GM21723 (cell line): ENCODE measurements around the gene CNTN1.

ENCODE experiments used
- ATAC-seq: cut with Tn5 transposase; IDR thresholded peaks from one replicate; pipeline ENCODE4 v1.9.1; 2021; ENCODE audit warnings: mild to moderate bottlenecking, moderate library complexity; ENCODE audit not compliant: unreplicated experiment

Gene CNTN1

GRCh38 chr12:40834321-40834720, 142.1 kb downstream of the CNTN1 start:
- ATAC-seq = no peak

GRCh38 chr12:40837891-40838429, 145.7 kb downstream of the CNTN1 start:
- no peak for ATAC-seq

DNA sequence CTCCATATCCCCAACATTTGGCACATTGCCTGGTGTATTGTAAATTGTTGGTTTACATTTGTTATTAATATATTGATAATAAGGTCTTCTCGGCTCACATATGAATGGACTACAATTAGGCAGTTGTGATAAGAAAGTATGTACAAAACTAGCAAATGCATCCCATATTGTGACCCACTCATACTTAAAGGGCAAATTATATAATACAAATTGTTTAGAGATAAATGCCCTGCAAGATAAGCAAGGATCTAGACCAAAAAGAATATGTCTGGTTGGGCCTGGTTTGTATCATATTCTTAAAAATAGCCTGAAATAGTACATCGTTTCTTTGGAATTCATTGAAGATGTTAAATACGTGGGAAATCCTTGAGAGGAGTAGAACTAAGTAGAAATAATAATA, 151.3 kb downstream of the CNTN1 start:
- no peak for ATAC-seq

GRCh38 chr12:40853221-40853620, 161.0 kb downstream of the CNTN1 start:
- ATAC-seq = no peak

DNA sequence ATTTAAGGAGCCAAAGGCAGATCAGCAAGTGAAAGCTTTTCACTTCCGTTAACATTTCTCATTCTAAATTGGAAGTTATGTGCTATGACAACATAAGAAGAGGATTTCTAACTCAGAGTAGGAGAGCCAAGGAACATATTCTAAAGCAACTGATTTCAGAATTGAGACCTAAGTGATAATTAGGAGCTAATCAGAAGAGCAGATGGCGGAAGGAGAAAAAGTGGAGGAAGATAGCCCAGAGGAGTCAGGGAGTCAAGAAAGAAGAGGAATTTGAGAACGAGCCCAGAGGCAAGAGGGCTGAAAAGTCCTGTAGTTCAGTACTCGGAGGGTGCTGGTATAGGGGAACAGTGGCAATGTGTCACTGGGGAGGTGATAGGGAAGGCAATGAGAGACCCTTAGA, 162.4 kb downstream of the CNTN1 start:
- no peak for ATAC-seq

GRCh38 chr12:40864891-40865290, 172.7 kb downstream of the CNTN1 start:
- ATAC-seq = no peak

DNA sequence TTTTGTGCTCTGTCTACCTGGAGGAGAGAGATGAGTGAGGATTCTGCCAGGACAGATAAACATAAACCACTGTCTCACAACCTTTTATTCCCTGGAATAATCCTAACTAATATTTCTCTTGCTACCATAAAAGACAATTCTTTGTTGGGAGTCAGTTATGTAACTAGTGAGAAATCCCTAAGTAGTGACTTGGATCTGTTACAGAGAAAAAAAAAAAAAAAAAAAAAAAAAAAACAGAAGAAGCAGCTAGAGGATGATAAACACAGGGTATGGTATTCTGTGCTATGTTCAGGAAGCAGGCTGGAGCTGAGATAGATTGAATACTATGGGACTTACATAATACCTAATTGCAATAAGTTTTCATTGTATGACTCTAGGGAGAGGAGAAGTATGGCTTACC, 178.7 kb downstream of the CNTN1 start:
- ATAC-seq = no peak

GRCh38 chr12:40874868-40875267, 182.6 kb downstream of the CNTN1 start:
- no peak for ATAC-seq

DNA sequence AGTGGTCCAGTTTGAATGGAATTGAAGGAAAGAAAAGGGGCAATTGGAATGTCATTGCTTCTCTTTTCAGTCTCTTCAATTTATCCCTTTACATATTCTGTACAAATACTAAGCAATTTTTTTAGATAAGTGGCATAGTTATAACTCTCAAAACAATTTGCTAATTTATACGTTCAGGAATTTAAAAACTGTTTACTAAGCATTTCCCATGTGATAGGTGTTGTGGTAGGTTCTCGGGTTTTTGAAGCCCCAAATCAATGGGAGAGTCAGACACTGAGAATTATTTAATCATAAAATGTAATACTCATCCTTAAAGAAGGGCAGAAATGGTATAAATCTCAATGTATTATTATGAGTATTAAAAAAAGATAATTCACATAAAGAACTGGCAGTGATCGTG, 197.1 kb downstream of the CNTN1 start:
- no peak for ATAC-seq

GRCh38 chr12:40892528-40892927, 200.3 kb downstream of the CNTN1 start:
- no peak for ATAC-seq

DNA sequence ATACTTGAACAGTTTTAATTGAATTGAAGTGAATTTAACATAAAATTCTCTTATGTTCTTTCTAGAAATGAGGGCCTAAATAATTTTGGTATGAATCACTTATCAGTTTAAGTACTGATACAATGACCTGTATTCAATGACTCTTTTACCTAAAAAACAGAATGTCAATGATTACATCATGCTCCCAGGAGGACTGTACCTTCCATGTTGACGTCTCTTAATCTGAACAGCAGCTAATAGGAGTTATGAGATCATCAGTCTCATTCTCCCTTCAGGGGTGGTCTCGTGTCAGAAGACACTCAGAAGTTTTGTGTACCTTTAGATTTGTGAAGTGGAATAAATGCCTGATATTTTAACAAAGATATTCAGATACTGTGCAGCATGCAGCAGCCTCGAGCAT, 206.3 kb downstream of the CNTN1 start:
- ATAC-seq = no peak

DNA sequence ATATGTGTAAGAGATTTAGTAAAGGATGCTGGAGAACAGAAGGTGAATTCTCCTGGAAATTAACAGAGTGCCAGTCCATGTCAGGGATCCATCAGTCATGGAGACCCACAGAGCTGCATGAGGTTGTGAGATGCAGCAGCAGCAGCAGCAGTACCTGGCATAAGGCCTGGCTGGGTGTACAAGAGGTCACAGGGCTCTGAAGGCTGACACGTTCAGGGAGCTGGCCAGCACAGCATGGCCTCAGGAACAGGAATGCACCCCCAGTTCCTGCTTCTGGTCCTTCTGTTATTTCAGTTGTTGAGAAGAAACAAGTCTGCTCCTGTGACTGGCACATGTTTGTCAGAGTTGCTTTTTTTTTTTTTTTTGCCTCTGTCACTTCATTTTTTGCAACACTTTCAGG, 210.8 kb downstream of the CNTN1 start:
- ATAC-seq = no peak

- no peak for ATAC-seq
Observed at GRCh38 chr12:40907115-40907527, 214.9 kb downstream of the CNTN1 start.

- no peak for ATAC-seq
Observed at GRCh38 chr12:40911676-40912075, 219.4 kb downstream of the CNTN1 start.

- no peak for ATAC-seq
Observed at GRCh38 chr12:40915172-40915571, 222.9 kb downstream of the CNTN1 start.

DNA sequence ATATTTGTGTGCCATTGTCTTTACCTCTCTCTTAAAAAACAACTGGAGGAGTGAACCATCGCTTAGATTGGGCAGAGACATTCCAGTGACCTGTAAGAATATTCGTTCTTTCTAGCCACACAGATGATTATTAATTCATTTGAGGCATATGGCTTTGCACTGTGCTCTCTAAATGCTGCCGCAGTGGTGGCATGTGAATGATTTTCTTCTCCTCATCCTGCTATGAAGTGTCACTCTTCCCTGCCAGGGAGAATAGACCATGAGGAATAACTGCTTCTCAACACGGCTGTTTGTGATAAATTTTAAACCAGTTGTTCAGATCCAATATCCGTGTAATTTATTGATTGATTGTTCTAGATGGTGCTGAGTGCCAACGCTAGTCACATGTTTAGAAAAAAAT, 225.3 kb downstream of the CNTN1 start:
- no peak for ATAC-seq

GRCh38 chr12:40921563-40922163, 229.4 kb downstream of the CNTN1 start:
- no peak for ATAC-seq

GRCh38 chr12:40937891-40938290, 245.7 kb downstream of the CNTN1 start:
- ATAC-seq = no peak

GRCh38 chr12:40942326-40942725, 250.1 kb downstream of the CNTN1 start:
- no peak for ATAC-seq

DNA sequence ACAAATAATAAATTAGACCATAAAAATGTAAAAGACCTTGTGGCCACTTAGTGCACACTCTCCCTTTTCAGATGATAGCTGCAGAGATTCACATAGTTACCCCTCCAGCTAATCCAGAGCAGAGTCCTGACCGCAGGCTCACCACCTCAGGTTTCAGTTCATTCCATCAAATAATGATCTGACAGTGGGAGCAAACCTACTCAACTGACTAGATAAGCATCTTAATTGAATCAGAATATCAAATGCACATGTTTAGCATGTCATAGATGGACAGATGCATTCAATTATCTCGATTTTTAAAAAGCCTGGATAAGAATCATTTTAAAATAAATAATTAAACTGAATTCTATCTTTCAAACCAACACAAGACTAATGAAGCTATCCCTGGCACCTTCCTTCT, 253.5 kb downstream of the CNTN1 start:
- no peak for ATAC-seq

DNA sequence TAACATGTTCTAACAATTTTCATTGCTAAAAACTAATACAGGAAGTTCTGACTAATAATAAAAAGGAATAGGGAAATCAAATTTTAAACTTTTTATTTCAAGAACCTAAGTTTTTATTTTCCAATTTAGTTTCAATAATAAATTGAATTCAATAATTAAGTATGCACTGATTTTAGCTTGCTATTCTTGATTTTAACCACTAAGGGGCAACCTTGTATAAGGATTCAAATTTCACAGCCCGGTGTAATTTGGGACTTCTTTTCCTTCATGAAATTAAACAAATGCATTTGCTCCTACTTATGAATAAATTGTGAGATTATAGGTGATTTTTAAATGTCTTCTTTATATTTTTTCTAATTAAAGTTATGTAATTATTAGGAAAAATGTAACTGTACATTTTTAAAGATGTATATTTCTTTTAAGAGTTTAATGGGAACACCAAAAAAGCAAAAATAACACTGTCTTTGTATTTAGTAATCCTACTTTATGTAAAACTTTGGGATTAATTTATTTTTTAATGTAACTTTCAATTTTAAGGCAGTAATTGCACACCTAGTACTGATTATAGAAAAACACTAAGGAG, 254.5 kb downstream of the CNTN1 start:
- peak; percentile 63 for ATAC-seq

DNA sequence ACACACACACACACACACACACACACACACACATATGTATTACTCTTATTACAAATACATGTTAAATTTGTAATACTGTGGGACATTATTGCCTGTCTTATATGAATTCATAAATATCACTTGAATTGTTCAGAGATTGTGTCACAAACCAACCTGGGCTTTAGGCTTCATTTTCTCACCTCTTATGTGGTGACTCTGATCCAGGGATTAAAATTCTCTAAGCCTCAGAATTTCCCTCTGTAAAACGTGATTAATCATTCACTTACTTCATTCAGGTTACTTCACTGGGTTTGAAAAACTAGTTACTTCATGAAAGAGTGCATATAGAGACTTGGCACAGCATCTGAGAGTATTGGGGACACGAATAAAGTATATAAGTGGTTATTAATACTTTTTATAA, 255.6 kb downstream of the CNTN1 start:
- no peak for ATAC-seq

DNA sequence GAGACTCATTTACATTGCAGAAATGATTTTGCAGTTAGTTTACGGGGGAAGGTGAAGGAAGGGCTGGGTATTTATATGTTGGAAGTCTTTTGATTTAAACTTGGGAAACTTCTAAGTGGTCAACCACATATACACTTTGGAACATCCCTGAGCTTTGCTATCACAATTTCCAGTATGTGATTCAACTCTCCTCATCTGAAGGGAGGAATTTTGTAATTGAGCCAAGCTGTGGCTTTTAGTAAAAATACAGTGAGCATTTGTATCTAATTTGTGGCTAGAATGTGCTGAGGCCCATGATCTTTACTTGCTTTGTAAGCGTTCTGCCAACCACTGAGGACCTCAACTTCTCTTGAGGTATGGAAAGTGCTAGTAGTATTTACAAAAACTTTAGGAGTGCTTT, 260.8 kb downstream of the CNTN1 start:
- no peak for ATAC-seq
